GM18907 (cell line): ENCODE measurements around the gene LRRC8B.
"Not testable (repeated sequence)": the region's sequence is repeated elsewhere in the genome, so short reads cannot be mapped to it uniquely, and the experiment has no call there.

Experiments
- ATAC-seq: cut with Tn5 transposase; IDR thresholded peaks from one replicate; pipeline ENCODE4 v1.9.1; 2021; ENCODE audit warnings: mild to moderate bottlenecking, moderate library complexity; ENCODE audit not compliant: unreplicated experiment

LRRC8B gene

GRCh38 chr1:89524369-89525168 is at the start of gene LRRC8B:
Gene LRRC8B, plus strand, starts transcription at chr1:89524829. Its CDS starts 57,822 bp downstream, at chr1:89582651.
- ATAC-seq: peak; percentile 91

- ATAC-seq: no peak
Measured at GRCh38 chr1:89475269-89475668, 49.4 kb upstream of the LRRC8B start.

- no peak for ATAC-seq
Measured at GRCh38 chr1:89476072-89476471, 48.6 kb upstream of the LRRC8B start.

DNA sequence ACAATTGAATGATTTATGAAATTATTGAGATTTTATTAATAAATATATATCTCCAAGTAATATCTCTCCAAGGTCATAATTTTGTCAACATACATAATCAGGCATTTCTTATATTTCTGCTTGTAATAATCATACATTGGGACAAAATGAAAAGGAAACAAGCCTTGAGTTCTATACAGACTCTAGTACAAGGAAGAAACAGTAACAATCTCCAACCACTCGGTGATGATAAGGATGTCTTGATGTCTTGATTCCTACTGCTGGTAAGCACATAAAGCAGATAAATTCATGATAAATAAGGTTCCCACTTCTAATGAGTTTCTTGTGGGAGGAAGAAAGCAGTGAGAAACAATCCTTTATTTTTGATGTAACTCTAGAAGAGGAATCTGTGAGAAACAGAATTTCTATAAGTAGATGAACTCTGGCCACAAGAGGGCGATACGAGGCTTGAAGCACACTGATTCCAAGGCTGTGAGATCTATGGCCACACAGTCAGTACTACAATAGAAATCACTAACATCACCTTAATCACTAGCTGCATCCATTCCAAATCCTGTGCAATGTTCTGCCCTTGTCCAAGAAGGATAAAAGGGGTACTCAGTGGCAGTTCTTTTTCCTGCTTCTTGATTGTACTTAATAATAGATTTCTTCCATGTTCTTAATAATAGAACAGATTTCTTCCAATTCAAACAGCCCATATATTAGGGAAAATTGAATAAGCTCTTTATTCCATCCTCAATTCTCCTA is 41.4 kb upstream of the LRRC8B start:
- ATAC-seq: peak; percentile 64

GRCh38 chr1:89483757-89484077 is 40.9 kb upstream of the LRRC8B start:
- ATAC-seq: no peak

DNA sequence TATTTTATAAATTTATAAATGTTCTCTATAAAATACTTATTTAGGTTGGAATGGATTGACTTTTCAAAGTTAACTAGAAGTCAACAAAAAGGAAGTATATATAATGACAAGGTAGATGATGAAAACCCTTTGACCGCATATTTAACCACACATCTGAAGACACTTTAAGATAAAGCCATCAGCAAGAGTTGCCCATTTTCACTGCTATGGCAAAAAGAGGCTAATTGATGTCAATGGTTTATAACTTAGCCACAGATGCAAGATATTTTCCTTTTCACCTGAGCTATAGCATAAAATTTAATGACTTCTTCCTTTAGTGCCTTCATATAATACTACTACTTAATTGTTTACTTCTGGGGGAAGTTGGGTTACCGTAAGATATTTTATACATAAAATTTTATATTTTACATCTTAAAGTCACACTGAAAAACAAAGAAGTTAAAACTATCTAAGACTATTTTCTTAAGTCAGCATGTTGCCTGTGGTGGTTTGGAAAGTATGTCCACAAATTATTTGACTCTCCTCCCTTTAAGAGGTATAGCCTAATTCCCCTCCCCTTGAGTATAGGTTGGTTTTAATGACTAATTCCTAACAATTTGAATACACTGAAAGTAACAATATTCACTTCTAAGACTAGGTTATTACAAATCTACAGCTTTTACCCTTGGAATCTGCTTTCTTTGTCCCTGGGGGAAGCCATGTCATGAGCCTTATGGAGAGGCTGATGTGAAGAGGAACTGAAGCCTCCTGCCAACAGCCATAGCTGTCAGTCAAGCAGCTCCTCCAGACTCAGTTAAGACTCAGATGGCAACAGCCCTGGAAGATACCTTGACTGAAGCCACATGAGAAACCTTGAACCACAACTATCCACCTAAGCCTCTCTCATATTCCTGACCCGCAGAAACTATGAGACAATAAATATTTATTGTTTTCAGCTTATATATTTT is 40.3 kb upstream of the LRRC8B start:
- ATAC-seq: no peak

- ATAC-seq: peak; percentile 46
Measured at GRCh38 chr1:89487972-89488371, 36.7 kb upstream of the LRRC8B start.

DNA sequence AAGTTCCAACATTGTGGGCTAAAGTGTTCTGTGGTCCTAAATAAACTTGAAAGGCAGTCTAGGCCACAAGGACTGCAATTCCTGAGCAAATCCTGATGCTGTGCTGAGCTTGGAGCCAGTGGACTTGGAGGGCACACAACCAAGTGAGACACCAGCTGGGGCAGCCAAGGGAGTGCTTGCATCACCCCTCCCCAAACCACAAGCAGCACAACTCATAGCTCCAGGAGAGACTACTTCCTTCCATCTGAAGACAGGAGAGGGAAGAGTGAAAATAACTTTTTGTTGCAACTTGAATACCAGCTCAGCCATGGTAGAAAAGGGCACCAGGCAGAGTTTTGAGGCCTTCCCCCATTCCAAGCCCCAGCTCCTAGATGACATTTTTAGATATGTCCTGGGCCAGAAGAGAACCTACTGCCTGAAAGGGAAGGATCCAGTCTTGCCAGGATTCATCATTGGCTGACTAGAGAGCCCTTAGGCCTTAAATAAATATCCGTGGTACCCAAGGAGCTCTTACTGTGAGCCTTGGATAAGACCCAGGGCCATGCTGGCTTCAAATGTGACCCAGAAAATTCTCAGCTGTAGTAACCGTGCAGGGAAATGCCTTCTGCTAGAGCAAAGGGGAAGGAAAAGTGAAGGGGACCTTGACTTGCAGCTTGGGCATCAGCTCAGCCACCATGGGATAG is 35.4 kb upstream of the LRRC8B start:
- no peak for ATAC-seq

GRCh38 chr1:89490389-89490788 is 34.2 kb upstream of the LRRC8B start:
- ATAC-seq: no peak

DNA sequence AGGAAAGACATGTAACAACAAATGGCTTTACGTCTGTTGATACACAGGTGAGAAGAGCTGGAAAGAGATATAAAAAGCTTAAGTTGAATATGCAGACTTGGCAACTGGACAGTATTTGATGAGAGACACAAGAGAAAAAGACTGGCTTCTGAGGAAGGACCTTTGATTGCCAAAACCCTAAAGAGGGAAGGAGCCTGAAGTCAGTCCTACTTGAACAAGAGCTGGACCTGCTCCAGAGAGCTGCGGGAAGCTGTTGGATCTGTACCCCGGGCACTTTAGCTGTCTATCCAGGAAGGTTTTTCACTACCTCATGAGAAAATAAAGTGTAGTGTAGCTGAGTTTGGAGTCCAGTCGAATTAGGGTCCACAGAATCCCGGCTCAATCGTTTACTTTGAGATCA is 25.3 kb upstream of the LRRC8B start:
- ATAC-seq: no peak

DNA sequence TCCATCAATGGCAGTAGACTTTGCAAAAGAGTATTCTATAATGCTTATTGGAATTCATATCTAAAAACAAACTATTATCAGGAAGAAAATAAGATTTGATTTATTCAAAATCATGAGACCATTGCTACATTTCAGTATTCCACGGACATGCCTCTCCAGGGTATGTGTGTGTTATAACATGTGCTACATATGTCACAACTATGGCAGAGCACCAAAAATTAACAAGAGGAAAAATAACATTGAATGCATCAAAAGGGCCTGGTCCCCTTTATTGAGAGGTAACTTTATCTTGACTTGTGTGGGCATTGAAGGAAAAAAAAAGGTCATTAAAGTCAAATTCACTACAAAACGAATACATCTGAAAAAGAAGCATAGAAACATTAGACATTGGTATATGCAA is 22.6 kb upstream of the LRRC8B start:
- no peak for ATAC-seq

- ATAC-seq: no peak
Measured at GRCh38 chr1:89502895-89503294, 21.7 kb upstream of the LRRC8B start.

GRCh38 chr1:89503690-89504089 is 20.9 kb upstream of the LRRC8B start:
- no peak for ATAC-seq

- not testable (repeated sequence) for ATAC-seq
Measured at GRCh38 chr1:89510061-89510460, 14.6 kb upstream of the LRRC8B start.

GRCh38 chr1:89512996-89513720 is 11.5 kb upstream of the LRRC8B start:
- ATAC-seq: no peak

GRCh38 chr1:89516055-89516454 is 8.6 kb upstream of the LRRC8B start:
- no peak for ATAC-seq

GRCh38 chr1:89518221-89518631 is 6.4 kb upstream of the LRRC8B start:
- no peak for ATAC-seq

GRCh38 chr1:89519779-89520358 is 4.8 kb upstream of the LRRC8B start:
- peak; percentile 46 for ATAC-seq

GRCh38 chr1:89521977-89522376 is 2.7 kb upstream of the LRRC8B start:
- not testable (repeated sequence) for ATAC-seq
